IMR-90 (cell line): Measurements from ENCODE around the gene CTR9. TPM values are rescaled to one million over a fixed set of nuclear protein-coding genes. Genes with fewer than 3 reads are reported as not detected.

Source experiments
- BHLHE40 ChIP-seq: fragments of 150-350 bp; IDR thresholded peaks from 2 replicates; pipeline ENCODE4 v1.6.1; 2016; ENCODE audit warnings: mild to moderate bottlenecking, low read depth, low read length
- CEBPB ChIP-seq: IDR thresholded peaks from 2 replicates; pipeline ENCODE4 v1.6.1; 2012; ENCODE audit warnings: low read depth, low read length, improper control_type of control experiment
- MAZ ChIP-seq: IDR thresholded peaks from 2 replicates; pipeline ENCODE4 v1.6.1; 2012; ENCODE audit warnings: low read depth, mild to moderate bottlenecking, low read length, improper control_type of control experiment, moderate library complexity, borderline replicate concordance
- SMC3 ChIP-seq: fragments of 150-350 bp; IDR thresholded peaks from 2 replicates; pipeline ENCODE4 v1.6.1; 2016; ENCODE audit warnings: low read depth, mild to moderate bottlenecking, antibody characterized with exemption, low read length, moderate library complexity
- polyA plus RNA-seq, 3 experiments: library from polyadenylated mRNA; depleted of rRNA; stranded (reverse); fragments of >200 nt; gene quantifications; 2 replicates each; pipeline ENCODE4 v1.2.3, GENCODE V29; 2012; ENCODE audit warnings: low replicate concordance in 1 of 3
- total RNA-seq: library from RNA; depleted of rRNA; stranded (reverse); fragments of >200 nt; gene quantifications from 2 replicates; pipeline ENCODE4 v1.2.3, GENCODE V29; 2012

The CTR9 gene
- total and polyA plus RNA-seq, 2 of the 4 experiments (the other 2 are of a cell fraction), result 16.8 to 37.1 TPM

DNA sequence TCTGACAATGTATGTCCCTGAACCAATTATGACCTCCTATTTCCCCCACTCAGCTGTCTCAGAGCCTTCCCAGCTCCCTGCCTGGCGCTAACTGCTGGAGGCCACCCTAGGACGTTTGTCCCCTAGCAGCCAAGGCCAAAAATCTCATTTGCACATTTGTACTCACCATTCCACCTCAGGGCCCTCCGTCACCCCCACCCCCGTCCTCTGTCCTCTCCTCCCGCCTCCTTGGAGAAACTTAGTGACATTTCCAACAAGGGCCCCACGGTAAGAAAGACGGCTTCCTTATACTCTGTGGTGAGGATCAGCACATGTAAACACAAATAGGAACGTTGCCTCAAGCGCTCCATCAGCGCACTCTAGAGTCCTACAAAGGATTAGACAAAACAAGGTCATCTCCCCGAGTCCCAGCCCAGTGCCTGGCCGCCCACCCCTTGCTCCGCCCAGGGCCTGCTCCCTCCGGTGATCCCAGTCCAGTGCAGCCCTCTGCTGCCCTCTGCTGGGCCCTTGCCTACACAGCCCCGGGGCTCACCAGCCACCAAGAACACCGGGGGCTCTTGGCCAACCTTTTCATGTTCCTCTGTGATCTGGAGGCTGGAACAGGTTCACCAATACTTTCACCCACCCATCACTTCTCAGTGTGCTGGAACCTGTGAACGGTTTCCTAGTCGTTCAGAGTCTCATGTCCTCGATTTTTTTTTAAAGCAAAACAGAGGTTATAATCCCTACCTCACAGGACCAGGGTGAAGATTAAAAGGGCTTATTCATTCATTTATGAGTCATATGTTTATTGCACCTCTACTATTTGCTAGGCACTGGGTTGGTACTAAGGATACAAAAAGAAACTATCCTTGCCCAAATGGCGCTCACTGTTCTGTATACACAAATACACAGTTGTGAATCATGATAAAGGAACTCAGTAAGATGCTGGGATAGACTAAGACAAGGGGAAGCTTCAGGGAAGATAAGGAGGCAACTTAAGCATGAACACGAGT lies 15.3 kb upstream of the CTR9 start (continued):
- TF ChIP-seq MAZ, result peak; percentile 92
- TF ChIP-seq BHLHE40, result peak; percentile 34
- peak; percentile 94 for TF ChIP-seq SMC3
- no peak for TF ChIP-seq CEBPB
